Measurements from ENCODE around the gene UPB1.

- TF ChIP-seq, protein P1, sequence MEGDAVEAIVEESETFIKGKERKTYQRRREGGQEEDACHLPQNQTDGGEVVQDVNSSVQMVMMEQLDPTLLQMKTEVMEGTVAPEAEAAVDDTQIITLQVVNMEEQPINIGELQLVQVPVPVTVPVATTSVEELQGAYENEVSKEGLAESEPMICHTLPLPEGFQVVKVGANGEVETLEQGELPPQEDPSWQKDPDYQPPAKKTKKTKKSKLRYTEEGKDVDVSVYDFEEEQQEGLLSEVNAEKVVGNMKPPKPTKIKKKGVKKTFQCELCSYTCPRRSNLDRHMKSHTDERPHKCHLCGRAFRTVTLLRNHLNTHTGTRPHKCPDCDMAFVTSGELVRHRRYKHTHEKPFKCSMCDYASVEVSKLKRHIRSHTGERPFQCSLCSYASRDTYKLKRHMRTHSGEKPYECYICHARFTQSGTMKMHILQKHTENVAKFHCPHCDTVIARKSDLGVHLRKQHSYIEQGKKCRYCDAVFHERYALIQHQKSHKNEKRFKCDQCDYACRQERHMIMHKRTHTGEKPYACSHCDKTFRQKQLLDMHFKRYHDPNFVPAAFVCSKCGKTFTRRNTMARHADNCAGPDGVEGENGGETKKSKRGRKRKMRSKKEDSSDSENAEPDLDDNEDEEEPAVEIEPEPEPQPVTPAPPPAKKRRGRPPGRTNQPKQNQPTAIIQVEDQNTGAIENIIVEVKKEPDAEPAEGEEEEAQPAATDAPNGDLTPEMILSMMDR (IDR thresholded peaks at IDR 0.05): no peak
- TF ChIP-seq POLR2A (IDR thresholded peaks at IDR 0.05): no peak
- TF ChIP-seq POLR2AphosphoS5 (IDR thresholded peaks at IDR 0.05): no peak
Measured at GRCh38 chr22:24543185-24543601, 48.1 kb downstream of the UPB1 start.

Data from suprapubic skin (tissue), 4 donors.